ENCODE measurements around the gene SUN5. TPM values are rescaled to one million over a fixed set of nuclear protein-coding genes. Genes with fewer than 3 reads are reported as not detected.

SUN5 gene
- total RNA-seq, 2 experiments from 2014 or later: not detected

DNA sequence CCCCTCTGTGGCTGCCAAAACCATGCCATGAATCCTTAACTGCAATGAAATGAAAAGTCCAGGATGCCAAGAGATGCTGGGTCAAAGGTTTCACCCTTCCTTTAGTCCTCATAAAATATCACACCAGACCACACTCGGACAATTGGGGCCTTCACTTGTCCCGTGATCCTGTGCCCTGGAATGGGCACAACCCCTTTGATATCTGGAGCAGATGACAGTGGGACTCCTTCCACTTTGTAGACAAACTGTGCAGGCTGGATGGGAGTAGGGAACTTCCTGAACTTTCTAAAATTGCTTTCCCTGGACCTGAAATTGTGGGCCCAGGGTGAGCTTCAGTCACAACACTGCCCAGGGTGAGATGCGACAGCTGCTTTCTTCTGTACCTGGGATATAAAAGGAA lies 17.6 kb upstream of the SUN5 start:
- DNase-seq: no peak
- Mint-ChIP-seq H3K36me3 (no peaks in the 10 kb centered on the region), H3K27ac (no peak overlapping the region), H3K27me3 (no peaks in the 10 kb centered on the region), H3K4me3 (no peak overlapping the region), H3K9me3 (no peaks in the 10 kb centered on the region), H3K4me1 (no peaks in the 10 kb centered on the region)

DNA sequence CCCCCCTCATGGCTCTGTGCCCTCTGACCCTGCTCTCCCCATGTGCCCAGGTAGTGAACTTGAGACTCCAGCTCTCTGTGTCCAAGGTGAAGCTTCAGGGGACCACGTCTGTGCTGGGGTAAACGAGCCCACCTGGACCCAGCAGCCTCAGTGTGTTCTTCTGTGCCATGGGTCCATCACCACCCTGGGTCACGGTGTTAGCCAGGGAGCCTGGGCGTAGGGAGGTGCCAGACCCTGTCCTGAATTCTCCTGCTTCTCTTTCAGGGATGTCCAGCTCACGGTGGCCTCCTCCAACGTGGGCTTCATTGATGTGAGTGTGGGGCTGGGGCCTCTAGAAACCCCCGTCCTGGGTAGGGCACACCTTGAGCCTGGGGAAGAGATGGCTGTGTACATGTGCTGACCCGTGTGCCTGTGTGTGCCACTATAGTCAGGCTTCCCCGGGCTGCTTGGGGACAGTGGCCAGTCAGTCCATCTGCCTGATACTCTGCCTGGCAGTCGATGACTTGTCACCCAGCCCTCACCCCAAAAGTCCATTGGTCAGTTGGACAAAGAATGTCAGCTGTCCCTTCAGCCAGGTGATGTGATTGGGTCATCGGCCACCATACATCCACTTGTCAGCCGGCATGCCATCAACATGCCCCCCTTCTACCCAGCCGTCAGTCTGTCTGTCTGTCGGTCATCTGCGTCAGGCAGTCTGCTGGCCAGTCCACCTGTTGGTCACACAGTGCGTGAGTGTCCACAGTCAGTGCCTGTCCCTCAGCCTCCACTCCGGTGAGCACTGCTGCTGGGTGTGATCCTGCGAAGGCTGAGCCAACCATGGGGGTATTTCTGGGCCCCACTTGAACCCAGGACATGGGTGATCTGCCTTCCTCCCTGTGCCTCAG lies 16.3 kb upstream of the SUN5 start:
- Mint-ChIP-seq H3K27me3 (no peaks in the 10 kb centered on the region), H3K36me3 (no peaks in the 10 kb centered on the region), H3K4me1 (peaks cover 6% of the 10 kb centered on the region), H3K27ac (no peak overlapping the region), H3K9me3 (no peaks in the 10 kb centered on the region), H3K4me3 (no peak overlapping the region)
- DNase-seq: no peak

DNA sequence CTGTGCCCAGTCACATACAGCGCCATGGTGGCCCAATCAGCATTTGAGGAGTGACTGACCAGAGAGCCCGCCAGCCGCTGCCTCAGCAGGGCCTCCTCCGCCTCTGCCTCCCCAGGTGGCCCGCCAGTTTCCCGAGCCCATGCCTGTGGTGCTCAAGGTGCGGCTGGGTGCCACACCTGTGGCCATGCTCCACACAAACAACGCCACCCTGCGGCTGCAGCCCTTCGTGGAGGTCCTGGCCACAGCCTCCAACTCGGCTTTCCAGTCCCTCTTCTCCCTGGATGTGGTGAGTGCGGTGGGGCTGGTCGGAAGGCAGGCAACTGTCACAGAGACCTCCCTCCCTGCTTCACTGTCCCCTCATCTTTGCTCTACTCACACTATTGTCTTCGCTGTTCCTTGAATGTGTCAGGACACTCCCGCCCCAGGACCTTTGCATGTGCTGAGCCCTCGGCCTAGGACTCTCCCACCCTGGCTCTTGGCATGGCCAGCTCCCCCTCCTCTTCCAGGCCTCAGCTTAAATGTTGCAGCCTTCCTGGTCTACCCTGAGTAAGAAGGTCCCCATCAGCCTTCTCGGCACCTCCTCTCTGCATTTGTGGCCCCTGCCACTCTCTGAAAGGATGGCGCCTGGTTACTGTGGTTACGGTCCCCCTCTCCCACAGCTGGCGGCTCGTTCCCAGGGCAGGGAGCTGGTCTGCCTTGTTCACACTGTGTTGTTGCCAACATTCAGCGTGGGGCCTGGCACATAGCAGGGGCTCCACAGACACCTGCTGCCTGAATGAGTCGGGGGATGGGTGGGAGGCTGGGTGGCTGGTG lies 15.4 kb upstream of the SUN5 start:
- Mint-ChIP-seq H3K27ac (no peak overlapping the region), H3K9me3 (no peaks in the 10 kb centered on the region), H3K4me1 (peaks cover 6% of the 10 kb centered on the region), H3K27me3 (no peaks in the 10 kb centered on the region), H3K36me3 (no peaks in the 10 kb centered on the region), H3K4me3 (no peak overlapping the region)
- DNase-seq: no peak

DNA sequence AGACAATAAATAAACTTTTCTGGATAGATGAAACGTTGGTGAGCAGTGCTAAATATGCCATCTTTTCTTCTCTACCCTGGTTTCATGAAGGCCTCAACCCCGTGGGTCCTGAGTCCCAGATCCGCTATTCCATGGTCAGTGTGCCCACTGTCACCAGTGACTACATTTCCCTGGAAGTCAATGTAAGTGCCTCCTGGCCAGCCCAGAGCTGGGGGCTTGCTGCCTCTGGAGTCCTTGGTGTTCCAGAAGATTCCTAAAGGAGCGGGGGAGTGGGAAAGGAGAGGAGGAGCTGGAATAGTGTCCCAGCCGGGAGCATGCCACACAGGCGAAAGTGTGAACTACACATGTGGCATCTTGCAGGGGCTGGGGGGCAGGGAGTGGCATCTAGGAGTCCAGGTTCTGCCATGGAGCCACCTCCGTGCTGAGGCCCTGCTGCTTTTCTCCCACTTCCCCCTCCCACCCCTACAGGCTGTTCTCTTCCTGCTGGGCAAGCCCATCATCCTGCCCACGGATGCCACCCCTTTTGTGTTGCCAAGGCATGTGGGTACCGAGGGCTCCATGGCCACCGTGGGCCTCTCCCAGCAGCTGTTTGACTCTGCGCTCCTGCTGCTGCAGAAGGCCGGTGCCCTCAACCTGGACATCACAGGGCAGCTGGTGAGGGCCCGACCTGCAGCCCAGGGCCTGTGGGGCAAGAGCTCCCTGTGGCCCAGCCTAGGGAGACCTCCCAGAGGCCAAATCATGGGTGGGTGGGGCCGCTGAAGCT lies 14.1 kb upstream of the SUN5 start:
- Mint-ChIP-seq H3K4me3 (no peak overlapping the region), H3K27me3 (no peaks in the 10 kb centered on the region), H3K27ac (no peak overlapping the region)

DNA sequence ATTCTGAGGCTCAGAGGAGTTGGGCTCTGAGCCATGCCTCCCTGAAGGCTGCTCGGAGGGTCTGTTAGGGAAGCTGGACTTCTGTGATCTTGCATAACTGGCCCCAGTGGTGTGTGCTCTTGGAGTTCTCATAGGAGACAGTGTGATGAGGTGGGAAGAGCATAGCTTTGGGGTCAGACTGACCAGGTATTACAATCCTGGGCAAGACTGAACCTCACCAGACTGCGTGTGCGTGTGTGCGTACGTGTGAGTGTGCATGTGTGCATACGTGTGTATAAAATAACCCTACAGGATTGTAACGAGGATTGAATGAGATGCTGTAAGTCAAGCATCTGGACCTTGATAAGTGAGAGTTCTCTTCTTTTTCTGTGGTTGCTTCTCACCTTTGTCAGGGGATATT lies 13.3 kb upstream of the SUN5 start:
- no peaks in the 10 kb centered on the region for H3K9me3 Mint-ChIP-seq
- peaks cover 6% of the 10 kb centered on the region for H3K4me1 Mint-ChIP-seq
- no peak overlapping the region for H3K4me3 Mint-ChIP-seq
- no peaks in the 10 kb centered on the region for H3K27me3 Mint-ChIP-seq
- no peak overlapping the region for H3K27ac Mint-ChIP-seq
- no peaks in the 10 kb centered on the region for H3K36me3 Mint-ChIP-seq
- no peak for DNase-seq

More for the DNA sequence above, 14.1 kb upstream of the SUN5 start:
- Mint-ChIP-seq H3K4me1 (peaks cover 6% of the 10 kb centered on the region), H3K36me3 (no peaks in the 10 kb centered on the region), H3K9me3 (no peaks in the 10 kb centered on the region)
- DNase-seq: no peak

DNA sequence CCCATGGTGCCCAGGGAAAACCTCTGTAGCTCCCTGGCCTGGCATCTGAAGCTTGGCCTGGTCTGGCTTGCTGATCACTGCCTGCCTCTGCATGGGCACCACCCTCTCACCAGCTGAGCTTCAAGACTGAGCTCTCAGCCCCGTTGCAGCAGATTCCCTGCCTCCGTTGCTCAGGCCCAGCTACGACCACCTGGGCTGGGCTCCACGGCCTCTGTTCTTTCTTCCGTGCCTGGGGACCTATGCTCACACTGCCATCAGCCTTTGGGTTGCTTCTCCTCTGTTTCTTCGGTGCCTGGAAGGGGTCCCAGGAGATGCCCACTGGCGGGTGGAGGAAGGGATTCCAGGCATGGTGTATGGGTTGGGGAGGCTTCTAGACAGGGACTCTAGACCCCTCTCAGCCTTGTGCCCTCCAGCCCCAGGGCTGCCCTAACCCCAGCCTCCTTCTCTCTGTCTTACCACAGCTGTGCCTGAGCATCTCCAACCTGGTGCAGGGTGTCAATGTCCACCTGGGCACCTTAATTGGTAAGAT lies 12.4 kb upstream of the SUN5 start:
- Mint-ChIP-seq H3K27me3 (no peaks in the 10 kb centered on the region), H3K4me1 (peaks cover 6% of the 10 kb centered on the region), H3K27ac (no peak overlapping the region)

DNA sequence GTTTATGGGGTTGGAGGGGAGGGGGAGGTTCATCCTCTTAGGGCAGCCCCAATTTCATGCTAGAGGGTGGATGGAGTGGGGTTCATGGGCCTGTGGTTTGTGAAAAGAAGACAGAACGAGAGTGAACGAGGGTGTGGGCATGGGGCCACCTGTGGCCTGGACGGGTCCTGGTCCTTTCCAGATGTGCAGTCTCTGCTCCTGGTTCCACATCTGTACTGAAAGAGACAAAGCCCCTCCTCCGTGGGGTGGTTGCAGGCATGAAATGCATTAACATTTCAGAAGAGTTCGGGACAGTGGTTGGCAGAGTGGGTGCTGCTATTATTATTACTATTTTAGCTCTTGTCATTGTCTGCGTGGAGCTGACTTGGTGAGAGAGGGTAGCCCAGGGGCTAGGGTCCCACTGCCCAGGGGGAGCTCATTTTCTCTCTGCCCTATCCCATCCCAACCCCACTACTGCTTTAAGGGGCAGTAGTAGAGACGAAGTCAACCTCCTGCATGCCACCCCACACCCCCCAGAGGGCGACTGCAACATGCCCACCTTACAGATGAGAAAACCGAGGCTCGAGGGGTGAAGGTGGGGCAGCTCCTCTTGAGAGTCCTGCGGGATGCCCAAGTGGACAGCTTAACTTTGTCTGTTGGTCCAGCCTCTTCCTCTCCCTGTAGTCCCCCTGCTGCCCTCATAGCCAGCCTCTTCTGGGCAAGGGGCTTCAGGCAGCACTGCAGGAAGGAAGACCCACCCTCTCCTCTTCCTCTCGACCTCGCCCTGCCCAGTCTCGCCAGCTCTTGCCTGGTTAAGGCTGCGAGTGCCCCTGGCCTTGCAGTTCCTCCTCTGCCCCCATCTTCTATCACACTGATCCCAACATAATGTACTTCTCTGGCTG lies 11.7 kb upstream of the SUN5 start:
- DNase-seq: no peak
- Mint-ChIP-seq H3K4me3 (no peak overlapping the region), H3K27ac (no peak overlapping the region), H3K9me3 (no peaks in the 10 kb centered on the region), H3K27me3 (no peaks in the 10 kb centered on the region), H3K4me1 (peaks cover 6% of the 10 kb centered on the region), H3K36me3 (no peaks in the 10 kb centered on the region)

More for the DNA sequence above, 12.4 kb upstream of the SUN5 start:
- Mint-ChIP-seq H3K9me3 (no peaks in the 10 kb centered on the region), H3K4me3 (no peak overlapping the region), H3K36me3 (no peaks in the 10 kb centered on the region)
- DNase-seq: no peak

DNA sequence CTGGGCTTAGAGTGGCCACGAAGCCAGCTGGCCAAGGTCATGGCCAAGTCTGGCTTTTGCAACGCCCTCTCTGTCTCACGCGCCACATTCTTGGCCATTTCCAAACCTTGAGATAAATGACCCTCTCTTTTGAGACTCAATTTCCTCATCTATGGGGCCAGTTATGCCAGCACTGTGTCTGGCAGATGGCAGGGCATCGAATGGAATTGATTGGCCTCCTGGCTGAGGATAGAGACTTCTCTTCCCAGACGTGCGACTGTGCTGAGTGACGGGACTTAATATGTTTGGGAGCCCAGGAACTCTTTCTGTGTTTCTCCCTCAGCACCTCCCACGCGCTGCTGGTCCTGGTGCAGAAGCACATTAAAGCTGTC lies 10.9 kb upstream of the SUN5 start:
- H3K27me3 Mint-ChIP-seq: no peaks in the 10 kb centered on the region
- H3K27ac Mint-ChIP-seq: no peak overlapping the region
- H3K9me3 Mint-ChIP-seq: no peaks in the 10 kb centered on the region
- no peak for DNase-seq
- no peaks in the 10 kb centered on the region for H3K36me3 Mint-ChIP-seq
- no peak overlapping the region for H3K4me3 Mint-ChIP-seq
- peaks cover 6% of the 10 kb centered on the region for H3K4me1 Mint-ChIP-seq

DNA sequence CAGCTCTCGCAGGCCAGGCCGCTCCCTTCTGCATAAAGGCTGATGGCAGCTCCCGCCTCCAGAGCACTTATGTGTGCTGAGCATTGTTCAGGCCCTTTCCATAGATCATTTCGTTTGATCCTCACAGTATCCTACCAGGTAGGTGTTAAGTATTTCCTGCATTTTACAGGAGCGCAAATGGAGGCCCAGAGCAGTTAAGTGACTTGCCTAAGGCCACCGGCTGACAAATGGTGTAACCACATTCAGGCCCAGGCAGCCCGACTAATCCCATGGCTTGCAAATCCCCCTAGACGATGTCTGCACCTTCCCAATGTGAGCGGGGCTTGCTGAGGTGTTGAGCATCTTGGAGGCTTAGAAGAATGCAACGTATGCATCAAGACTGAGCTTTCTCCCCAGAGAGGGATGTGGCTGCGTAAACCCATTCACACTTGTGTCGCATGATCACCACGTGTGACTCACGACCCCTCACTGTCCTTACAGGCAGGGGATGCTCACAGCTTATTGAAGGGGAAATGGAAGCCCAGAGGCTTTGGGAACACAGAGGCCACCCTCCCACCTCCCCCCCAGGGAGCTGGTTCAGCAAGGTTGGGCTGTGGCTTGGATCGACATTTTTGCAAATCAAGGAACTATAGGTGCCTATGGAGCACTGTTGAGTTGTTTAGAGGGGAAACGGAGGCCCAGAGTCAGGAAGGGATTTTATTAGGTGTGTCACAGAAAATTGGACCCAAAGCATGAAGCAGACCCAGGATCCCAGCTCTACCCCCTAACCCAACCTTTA lies 10.3 kb upstream of the SUN5 start:
- H3K4me1 Mint-ChIP-seq: peaks cover 6% of the 10 kb centered on the region
- DNase-seq: no peak
- no peak overlapping the region for H3K4me3 Mint-ChIP-seq
- no peaks in the 10 kb centered on the region for H3K36me3 Mint-ChIP-seq
- no peaks in the 10 kb centered on the region for H3K9me3 Mint-ChIP-seq
- no peaks in the 10 kb centered on the region for H3K27me3 Mint-ChIP-seq
- H3K27ac Mint-ChIP-seq: no peak overlapping the region

DNA sequence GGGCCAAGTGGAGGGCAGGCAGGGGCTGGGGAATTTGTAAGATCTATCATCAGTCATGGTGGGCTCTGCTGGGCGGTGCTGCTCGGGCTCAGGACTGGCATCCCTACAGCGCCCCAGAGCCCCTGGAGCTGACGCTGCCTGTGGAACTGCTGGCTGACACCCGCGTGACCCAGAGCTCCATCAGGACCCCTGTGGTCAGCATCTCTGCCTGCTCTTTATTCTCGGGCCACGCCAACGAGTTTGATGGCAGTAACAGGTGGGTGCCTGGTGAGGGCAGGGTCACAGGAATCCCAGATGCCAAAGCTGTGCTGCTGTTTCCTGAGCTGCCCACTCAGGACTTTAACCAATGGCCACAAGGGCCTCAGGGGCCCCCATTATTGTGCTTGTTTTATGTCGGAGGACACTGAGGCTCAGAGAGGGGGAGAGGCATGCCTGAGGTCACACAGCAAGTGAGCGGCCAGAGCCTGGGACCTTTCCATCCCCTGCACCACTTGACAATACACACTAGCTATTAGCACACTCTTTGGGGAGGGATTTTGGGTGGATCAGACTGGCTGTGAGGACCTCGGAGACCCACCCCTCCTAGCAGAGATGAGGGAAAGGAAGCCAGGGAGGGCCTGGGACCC lies 9.6 kb upstream of the SUN5 start:
- Mint-ChIP-seq H3K4me3 (no peak overlapping the region), H3K27ac (no peak overlapping the region), H3K4me1 (peaks cover 6% of the 10 kb centered on the region), H3K36me3 (no peaks in the 10 kb centered on the region), H3K9me3 (no peaks in the 10 kb centered on the region), H3K27me3 (no peaks in the 10 kb centered on the region)
- DNase-seq: no peak

DNA sequence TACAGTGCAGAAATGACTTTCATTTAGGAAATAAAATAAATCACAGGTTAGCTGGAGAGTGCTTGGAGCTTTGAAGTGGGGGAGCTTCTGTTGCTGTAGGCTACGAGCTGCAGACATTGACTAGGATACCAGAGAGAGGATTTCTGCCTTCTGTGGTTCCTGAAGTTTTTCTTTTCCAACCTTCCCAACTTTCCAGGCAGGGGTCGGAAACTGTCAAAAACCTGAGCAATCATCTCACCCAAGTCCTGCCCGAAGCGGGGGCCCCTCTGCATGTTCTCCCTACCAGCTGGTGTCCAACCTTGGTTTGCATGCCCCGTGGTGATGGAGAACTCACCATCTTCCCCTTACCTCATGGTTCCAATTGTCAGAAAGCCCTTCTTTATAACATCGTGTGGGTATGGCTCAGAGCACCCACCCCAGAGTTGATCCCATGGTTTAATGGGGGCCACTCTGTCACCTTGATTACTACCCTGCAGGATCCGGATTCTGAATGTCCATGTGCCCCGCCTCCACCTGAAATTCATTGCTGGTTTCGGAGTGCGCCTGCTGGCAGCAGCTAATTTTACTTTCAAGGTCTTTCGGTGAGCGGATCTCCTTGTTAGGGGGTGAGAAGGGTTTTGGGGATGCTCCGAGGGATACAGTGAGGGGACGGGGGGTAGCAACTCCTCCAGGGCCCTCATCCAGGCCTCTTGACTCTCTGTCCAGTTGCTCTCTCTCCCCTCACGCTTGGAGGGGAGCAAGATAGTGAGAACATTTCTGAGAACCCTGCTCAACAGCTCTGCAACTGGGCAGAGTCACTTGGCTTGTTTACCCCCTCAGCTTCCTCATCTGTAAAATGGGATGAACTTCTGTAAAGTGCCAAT lies 8.3 kb upstream of the SUN5 start:
- Mint-ChIP-seq H3K4me3 (no peak overlapping the region), H3K36me3 (no peaks in the 10 kb centered on the region), H3K27ac (no peak overlapping the region), H3K4me1 (peaks cover 6% of the 10 kb centered on the region), H3K27me3 (no peaks in the 10 kb centered on the region), H3K9me3 (no peaks in the 10 kb centered on the region)
- DNase-seq: no peak

DNA sequence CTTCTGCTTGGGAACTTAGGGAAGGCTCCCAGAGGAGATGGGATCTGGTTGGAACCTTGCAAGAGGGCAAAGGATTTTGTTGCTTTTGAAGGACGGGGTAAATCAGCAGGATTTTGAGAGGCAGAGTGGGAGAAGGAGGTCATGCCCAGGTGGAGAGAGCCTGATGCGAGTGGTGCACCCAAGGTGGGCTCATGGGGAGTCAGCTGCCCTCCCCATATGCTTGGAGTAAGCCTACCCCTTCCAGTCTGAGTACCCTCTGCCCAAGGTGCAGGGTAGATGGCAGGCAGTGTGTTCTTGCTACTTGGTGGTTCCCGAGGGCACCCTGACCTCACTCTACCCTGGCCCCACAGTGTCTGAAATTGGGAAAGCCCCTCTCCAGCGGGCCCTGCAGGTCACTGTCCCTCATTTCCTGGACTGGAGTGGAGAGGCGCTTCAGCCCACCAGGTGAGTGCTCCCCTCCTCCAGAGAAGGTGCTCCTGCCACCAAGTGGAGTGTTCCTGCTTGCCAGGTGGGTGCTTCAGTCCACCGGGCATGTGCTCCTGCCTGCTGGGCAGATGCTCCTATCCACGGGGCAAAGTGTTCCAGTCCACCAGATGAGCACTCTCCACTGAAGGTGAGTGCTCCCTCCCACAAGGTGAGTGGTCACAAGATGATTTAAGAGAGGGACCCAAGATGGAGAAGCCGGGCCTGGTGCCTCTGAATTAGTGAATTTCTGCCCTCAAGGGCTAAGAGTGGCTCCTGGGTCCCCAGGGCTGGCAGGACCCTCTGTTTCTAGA lies 6.6 kb upstream of the SUN5 start:
- no peaks in the 10 kb centered on the region for H3K36me3 Mint-ChIP-seq
- H3K27ac Mint-ChIP-seq: no peak overlapping the region
- no peak overlapping the region for H3K4me3 Mint-ChIP-seq
- DNase-seq: no peak
- no peaks in the 10 kb centered on the region for H3K27me3 Mint-ChIP-seq
- peaks cover 2% of the 10 kb centered on the region for H3K4me1 Mint-ChIP-seq
- H3K9me3 Mint-ChIP-seq: no peaks in the 10 kb centered on the region

Measured in activated naive CD8-positive, alpha-beta T cell treated with anti-CD3 and anti-CD28 coated beads for 36 hours (primary cell).